ENCODE data around the gene XAF1. TPM values are rescaled to one million over a fixed set of nuclear protein-coding genes. Genes with fewer than 3 reads are reported as not detected.

Gene XAF1, protein sequence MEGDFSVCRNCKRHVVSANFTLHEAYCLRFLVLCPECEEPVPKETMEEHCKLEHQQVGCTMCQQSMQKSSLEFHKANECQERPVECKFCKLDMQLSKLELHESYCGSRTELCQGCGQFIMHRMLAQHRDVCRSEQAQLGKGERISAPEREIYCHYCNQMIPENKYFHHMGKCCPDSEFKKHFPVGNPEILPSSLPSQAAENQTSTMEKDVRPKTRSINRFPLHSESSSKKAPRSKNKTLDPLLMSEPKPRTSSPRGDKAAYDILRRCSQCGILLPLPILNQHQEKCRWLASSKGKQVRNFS
- 7.1 TPM for polyA plus RNA-seq (2012; ENCODE audit: insufficient read depth, insufficient read length, low read depth)

DNA sequence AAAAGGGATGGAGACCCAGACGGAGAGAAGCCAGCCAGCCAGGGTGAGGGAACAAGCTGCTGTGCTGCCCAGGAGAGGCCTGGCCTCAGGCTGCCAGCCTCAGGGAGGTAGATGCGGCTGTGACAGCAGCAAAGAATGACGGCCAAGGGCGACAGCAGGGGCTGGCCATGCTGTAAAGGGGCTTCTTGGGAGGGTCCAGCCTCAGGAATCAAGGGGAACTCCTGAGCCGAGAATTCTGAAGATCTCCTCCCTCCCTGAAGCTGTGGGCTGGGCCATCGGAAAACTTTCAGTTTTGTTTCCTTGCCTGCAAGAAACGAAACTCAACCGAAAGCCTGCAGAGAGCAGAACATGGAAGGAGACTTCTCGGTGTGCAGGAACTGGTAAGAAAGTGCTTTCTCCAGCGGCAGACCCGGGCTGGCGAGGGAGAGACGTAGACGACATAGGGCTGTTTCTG, at the start of gene XAF1:
TSS of gene XAF1 (plus strand) at position 316 of the 454 bp plus-strand sequence. CDS start at position 349, 33 bp downstream.
- H3K4me3 ChIP-seq (ENCODE audit: low read depth, low read length): no peak within 1 kb of the TSS
- no peaks in the 10 kb centered on the region for H3K4me1 ChIP-seq
- TF ChIP-seq, protein P1, sequence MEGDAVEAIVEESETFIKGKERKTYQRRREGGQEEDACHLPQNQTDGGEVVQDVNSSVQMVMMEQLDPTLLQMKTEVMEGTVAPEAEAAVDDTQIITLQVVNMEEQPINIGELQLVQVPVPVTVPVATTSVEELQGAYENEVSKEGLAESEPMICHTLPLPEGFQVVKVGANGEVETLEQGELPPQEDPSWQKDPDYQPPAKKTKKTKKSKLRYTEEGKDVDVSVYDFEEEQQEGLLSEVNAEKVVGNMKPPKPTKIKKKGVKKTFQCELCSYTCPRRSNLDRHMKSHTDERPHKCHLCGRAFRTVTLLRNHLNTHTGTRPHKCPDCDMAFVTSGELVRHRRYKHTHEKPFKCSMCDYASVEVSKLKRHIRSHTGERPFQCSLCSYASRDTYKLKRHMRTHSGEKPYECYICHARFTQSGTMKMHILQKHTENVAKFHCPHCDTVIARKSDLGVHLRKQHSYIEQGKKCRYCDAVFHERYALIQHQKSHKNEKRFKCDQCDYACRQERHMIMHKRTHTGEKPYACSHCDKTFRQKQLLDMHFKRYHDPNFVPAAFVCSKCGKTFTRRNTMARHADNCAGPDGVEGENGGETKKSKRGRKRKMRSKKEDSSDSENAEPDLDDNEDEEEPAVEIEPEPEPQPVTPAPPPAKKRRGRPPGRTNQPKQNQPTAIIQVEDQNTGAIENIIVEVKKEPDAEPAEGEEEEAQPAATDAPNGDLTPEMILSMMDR (IDR thresholded peaks at IDR 0.05; ENCODE audit: low read depth, low read length): no peak
- DNase-seq: no peak
- H3K9me3 ChIP-seq: no peaks in the 10 kb centered on the region
- H3K36me3 ChIP-seq: no peaks in the 10 kb centered on the region
- H3K27me3 ChIP-seq: no peaks in the 10 kb centered on the region

DNA sequence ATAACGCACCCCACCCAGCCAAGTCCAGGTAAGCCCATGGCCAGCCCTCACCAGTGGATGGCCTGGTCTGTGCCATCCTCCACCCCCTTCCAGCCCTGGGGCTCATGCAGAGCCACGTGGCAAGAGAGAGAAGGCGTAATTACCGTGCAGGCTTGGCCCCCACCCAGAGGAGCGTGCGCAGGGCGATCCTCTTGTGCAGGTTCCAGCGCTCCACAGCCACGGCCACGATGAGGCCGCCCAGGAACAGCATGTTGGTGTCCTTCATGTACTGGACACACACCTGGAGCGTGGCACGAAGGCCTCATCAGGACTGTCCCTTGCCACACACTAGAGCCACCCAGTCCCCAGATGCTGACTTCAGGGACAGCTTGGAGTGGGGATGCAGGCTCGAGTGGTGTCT, 49.3 kb upstream of the XAF1 start:
- TF ChIP-seq, protein P1 (IDR thresholded peaks at IDR 0.05; ENCODE audit: low read depth, low read length): no peak

DNA sequence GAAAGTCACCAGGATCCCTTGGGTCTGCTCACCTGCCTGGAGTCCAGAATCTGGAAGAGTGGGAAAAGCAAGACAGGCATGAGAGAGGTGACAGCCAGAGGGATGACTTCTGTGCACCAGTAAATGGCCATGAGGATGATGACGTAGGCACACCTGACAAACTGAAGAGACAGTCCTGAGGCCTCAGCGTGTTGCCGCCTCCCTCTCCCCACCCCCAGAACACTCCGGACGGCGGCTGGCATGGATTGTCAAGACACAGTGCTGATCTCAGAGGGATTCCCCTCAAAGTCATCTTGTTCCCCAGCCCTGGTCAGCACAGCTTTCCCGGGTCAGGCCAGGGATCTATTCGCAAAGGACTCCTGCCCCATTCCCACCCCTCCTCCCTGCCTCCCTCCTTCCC, 48.9 kb upstream of the XAF1 start:
- Histone ChIP-seq H3K9me3 (no peaks in the 10 kb centered on the region), H3K27me3 (0 out of 2 replicates have a peak, but pooled peaks cover 4% of the 10 kb centered on the region), H3K4me1 (no peaks in the 10 kb centered on the region), H3K4me3 (ENCODE audit: low read depth, low read length) (no peak overlapping the region), H3K36me3 (no peaks in the 10 kb centered on the region)
- TF ChIP-seq, protein P1 (IDR thresholded peaks at IDR 0.05; ENCODE audit: low read depth, low read length): no peak
- no peak for DNase-seq

More for the DNA sequence above, 49.3 kb upstream of the XAF1 start:
- Histone ChIP-seq H3K9me3 (no peaks in the 10 kb centered on the region), H3K27me3 (0 out of 2 replicates have a peak, but pooled peaks cover 4% of the 10 kb centered on the region), H3K4me1 (no peaks in the 10 kb centered on the region), H3K4me3 (ENCODE audit: low read depth, low read length) (no peak overlapping the region), H3K36me3 (no peaks in the 10 kb centered on the region)
- DNase-seq: no peak

DNA sequence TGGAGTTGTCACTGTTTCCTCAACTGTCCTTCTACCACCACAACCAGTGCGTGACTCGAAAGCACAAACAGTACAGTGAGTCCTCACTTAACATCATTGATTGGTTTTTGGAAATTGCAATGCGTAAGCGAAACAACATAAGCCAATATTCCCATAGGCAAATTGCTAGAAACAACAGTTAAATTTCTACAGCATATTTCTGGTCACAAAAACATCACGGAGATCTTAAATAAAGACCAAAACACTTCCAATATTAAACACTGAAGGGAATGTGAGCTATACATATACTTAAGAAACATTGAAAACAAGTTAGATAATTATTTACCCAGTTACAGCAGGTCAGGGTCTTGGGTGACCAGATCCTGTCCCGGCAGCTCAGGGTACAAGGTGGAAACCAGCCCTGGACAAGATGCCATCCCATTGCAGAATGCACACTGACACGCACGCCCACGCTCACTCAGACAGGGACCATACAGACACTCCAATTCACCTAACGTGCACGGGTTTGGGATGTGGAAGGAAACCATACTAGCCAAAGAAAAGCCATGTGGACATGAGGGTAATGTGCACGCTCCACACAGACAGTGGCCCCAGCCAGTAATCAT, 47.4 kb upstream of the XAF1 start:
- DNase-seq: no peak
- Histone ChIP-seq H3K9me3 (no peaks in the 10 kb centered on the region), H3K4me1 (no peaks in the 10 kb centered on the region), H3K4me3 (ENCODE audit: low read depth, low read length) (no peak overlapping the region), H3K36me3 (no peaks in the 10 kb centered on the region), H3K27me3 (0 out of 2 replicates have a peak, but pooled peaks cover 4% of the 10 kb centered on the region)
- TF ChIP-seq, protein P1 (IDR thresholded peaks at IDR 0.05; ENCODE audit: low read depth, low read length): no peak

DNA sequence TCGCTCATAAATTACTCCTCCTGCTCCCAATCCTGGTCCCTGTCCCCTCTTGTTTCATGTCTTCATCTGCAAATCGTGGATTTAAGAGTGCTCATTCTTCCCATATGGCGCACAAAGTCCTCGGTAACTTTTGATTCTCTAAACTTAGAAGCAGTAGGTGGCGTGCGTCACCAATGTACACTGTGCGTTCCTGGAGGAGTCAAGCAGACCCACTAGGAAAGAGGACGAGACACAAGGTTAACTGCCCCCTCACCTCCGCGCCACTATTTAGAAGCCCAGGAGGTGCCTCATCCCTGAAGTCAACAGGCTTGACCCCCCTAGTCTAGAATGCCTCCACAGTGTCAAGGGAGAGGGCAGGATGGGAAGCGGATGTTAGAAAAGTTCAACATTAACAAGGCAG, 45.5 kb upstream of the XAF1 start:
- no peak overlapping the region for H3K4me3 ChIP-seq (ENCODE audit: low read depth, low read length)
- TF ChIP-seq, protein P1 (IDR thresholded peaks at IDR 0.05; ENCODE audit: low read depth, low read length): 0 out of 2 replicates have a peak, but pooled peaks have one; percentile 10
- H3K36me3 ChIP-seq: no peaks in the 10 kb centered on the region
- H3K9me3 ChIP-seq: no peaks in the 10 kb centered on the region
- H3K4me1 ChIP-seq: no peaks in the 10 kb centered on the region
- DNase-seq: no peak
- H3K27me3 ChIP-seq: 0 out of 2 replicates have a peak, but pooled peaks cover 4% of the 10 kb centered on the region

All from BE2C (cell line).